ENCODE measurements around the gene LYSMD2. TPM values are rescaled to one million over a fixed set of nuclear protein-coding genes. Genes with fewer than 3 reads are reported as not detected.

Gene LYSMD2
- total RNA-seq, 1 donor from 2014 or later: 1.8 TPM

- Mint-ChIP-seq H3K9me3 (ENCODE audit: unreplicated experiment) (no peaks in the 10 kb centered on the region), H3K27me3 (ENCODE audit: unreplicated experiment) (no peaks in the 10 kb centered on the region), H3K27ac (ENCODE audit: unreplicated experiment) (no peak overlapping the region), H3K4me3 (ENCODE audit: unreplicated experiment) (no peak overlapping the region), H3K36me3 (ENCODE audit: unreplicated experiment) (peaks cover 23% of the 10 kb centered on the region), H3K4me1 (ENCODE audit: unreplicated experiment) (peaks cover 6% of the 10 kb centered on the region)
- no peak for DNase-seq (ENCODE audit: extremely low spot score, unreplicated experiment)
- no peak for TF ChIP-seq CTCF (IDR thresholded peaks at IDR 0.05)
Measured at GRCh38 chr15:51780636-51781035, 43.2 kb upstream of the LYSMD2 start.

- H3K4me1 Mint-ChIP-seq (ENCODE audit: unreplicated experiment): peaks cover 6% of the 10 kb centered on the region
- no peaks in the 10 kb centered on the region for H3K9me3 Mint-ChIP-seq (ENCODE audit: unreplicated experiment)
- DNase-seq (ENCODE audit: extremely low spot score, unreplicated experiment): no peak
- H3K27me3 Mint-ChIP-seq (ENCODE audit: unreplicated experiment): no peaks in the 10 kb centered on the region
- H3K27ac Mint-ChIP-seq (ENCODE audit: unreplicated experiment): no peak overlapping the region
- no peak overlapping the region for H3K4me3 Mint-ChIP-seq (ENCODE audit: unreplicated experiment)
- H3K36me3 Mint-ChIP-seq (ENCODE audit: unreplicated experiment): peaks cover 14% of the 10 kb centered on the region
- TF ChIP-seq CTCF (IDR thresholded peaks at IDR 0.05): peak; percentile 82
Measured at GRCh38 chr15:51776952-51777569, 39.6 kb upstream of the LYSMD2 start.

GRCh38 chr15:51775967-51776816 is 38.7 kb upstream of the LYSMD2 start:
- peaks cover 8% of the 10 kb centered on the region for H3K36me3 Mint-ChIP-seq (ENCODE audit: unreplicated experiment)
- H3K27ac Mint-ChIP-seq (ENCODE audit: unreplicated experiment): no peak overlapping the region
- peaks cover 6% of the 10 kb centered on the region for H3K4me1 Mint-ChIP-seq (ENCODE audit: unreplicated experiment)
- DNase-seq (ENCODE audit: extremely low spot score, unreplicated experiment): no peak
- no peak overlapping the region for H3K4me3 Mint-ChIP-seq (ENCODE audit: unreplicated experiment)
- no peaks in the 10 kb centered on the region for H3K27me3 Mint-ChIP-seq (ENCODE audit: unreplicated experiment)
- TF ChIP-seq CTCF (IDR thresholded peaks at IDR 0.05): peak; percentile 75
- no peaks in the 10 kb centered on the region for H3K9me3 Mint-ChIP-seq (ENCODE audit: unreplicated experiment)

GRCh38 chr15:51774916-51775315 is 37.5 kb upstream of the LYSMD2 start:
- Mint-ChIP-seq H3K4me3 (ENCODE audit: unreplicated experiment) (no peak overlapping the region), H3K4me1 (ENCODE audit: unreplicated experiment) (no peaks in the 10 kb centered on the region), H3K27ac (ENCODE audit: unreplicated experiment) (no peak overlapping the region), H3K27me3 (ENCODE audit: unreplicated experiment) (no peaks in the 10 kb centered on the region), H3K9me3 (ENCODE audit: unreplicated experiment) (no peaks in the 10 kb centered on the region), H3K36me3 (ENCODE audit: unreplicated experiment) (peaks cover 14% of the 10 kb centered on the region)
- no peak for TF ChIP-seq CTCF (IDR thresholded peaks at IDR 0.05)
- DNase-seq (ENCODE audit: extremely low spot score, unreplicated experiment): no peak

GRCh38 chr15:51771773-51772172 is 34.3 kb upstream of the LYSMD2 start:
- DNase-seq (ENCODE audit: extremely low spot score, unreplicated experiment): no peak
- H3K27me3 Mint-ChIP-seq (ENCODE audit: unreplicated experiment): no peaks in the 10 kb centered on the region
- H3K4me3 Mint-ChIP-seq (ENCODE audit: unreplicated experiment): no peak overlapping the region
- peaks cover 17% of the 10 kb centered on the region for H3K36me3 Mint-ChIP-seq (ENCODE audit: unreplicated experiment)
- H3K27ac Mint-ChIP-seq (ENCODE audit: unreplicated experiment): no peak overlapping the region
- H3K9me3 Mint-ChIP-seq (ENCODE audit: unreplicated experiment): no peaks in the 10 kb centered on the region
- no peaks in the 10 kb centered on the region for H3K4me1 Mint-ChIP-seq (ENCODE audit: unreplicated experiment)
- no peak for TF ChIP-seq CTCF (IDR thresholded peaks at IDR 0.05)

All from osteocyte (in vitro differentiated cells).